Endodermal cell (in vitro differentiated cells): ENCODE results near the gene ZNF667. TPM values are rescaled to one million over a fixed set of nuclear protein-coding genes. Genes with fewer than 3 reads are reported as not detected.

Source experiments
- DNase-seq: peaks from one replicate; pipeline ENCODE4 v3.0.0-alpha.2; 2017
- H3K27ac ChIP-seq: 2 replicates; pipeline ENCODE4 v1.5.1; 2013; ENCODE audit warnings: mild to moderate bottlenecking, low read depth, low read length, moderate library complexity
- H3K27me3 ChIP-seq: 2 replicates; pipeline ENCODE4 v1.6.1; 2013; ENCODE audit warnings: mild to moderate bottlenecking, low read length, moderate library complexity; ENCODE audit not compliant: insufficient read depth, control insufficient read depth, poor library complexity, severe bottlenecking
- H3K36me3 ChIP-seq: 2 replicates; pipeline ENCODE4 v1.7.0; 2013; ENCODE audit warnings: mild to moderate bottlenecking, low read length, moderate library complexity; ENCODE audit not compliant: control insufficient read depth, insufficient read depth
- H3K4me1 ChIP-seq: one replicate; pipeline ENCODE4 v1.7.0; 2013; ENCODE audit warnings: low read length; ENCODE audit not compliant: control insufficient read depth, insufficient read depth
- H3K4me3 ChIP-seq: 2 replicates; pipeline ENCODE4 v1.5.1; 2013; ENCODE audit warnings: mild to moderate bottlenecking, low read length, moderate library complexity
- H3K9ac ChIP-seq: 2 replicates; pipeline ENCODE4 v1.6.1; 2013; ENCODE audit warnings: mild to moderate bottlenecking, low read length, moderate library complexity; ENCODE audit not compliant: poor library complexity, severe bottlenecking; ENCODE audit errors: extremely low read depth
- H3K9me3 ChIP-seq: 2 replicates; pipeline ENCODE4 v1.6.1; 2013; ENCODE audit warnings: mild to moderate bottlenecking, low read length, moderate library complexity; ENCODE audit not compliant: control insufficient read depth
- H3K27ac Mint-ChIP-seq: 2 replicates; pipeline ENCODE4 v1.8.0; 2020; ENCODE audit warnings: mixed read lengths
- H3K27me3 Mint-ChIP-seq: 2 replicates; pipeline ENCODE4 v1.8.0; 2021; ENCODE audit warnings: mild to moderate bottlenecking, mixed read lengths; ENCODE audit not compliant: insufficient read depth
- H3K36me3 Mint-ChIP-seq: 2 replicates; pipeline ENCODE4 v1.8.0; 2020; ENCODE audit warnings: low read depth, mixed read lengths
- H3K4me1 Mint-ChIP-seq: 2 replicates; pipeline ENCODE4 v1.8.0; 2020; ENCODE audit warnings: mixed read lengths
- H3K4me3 Mint-ChIP-seq: 2 replicates; pipeline ENCODE4 v1.8.0; 2020; ENCODE audit warnings: mild to moderate bottlenecking, moderate library complexity, mixed read lengths
- H3K9me3 Mint-ChIP-seq: 2 replicates; pipeline ENCODE4 v1.8.0; 2020; ENCODE audit warnings: mild to moderate bottlenecking, mixed read lengths
- CTCF ChIP-seq: fragments of 200-600 bp; sonication (generic); conservative IDR thresholded peaks from 2 replicates; pipeline ENCODE4 v1.5.0; 2021; ENCODE audit warnings: antibody characterized with exemption, mild to moderate bottlenecking
- WGBS, 2 experiments: methylation state at CpG; one replicate each; pipeline versions ENCODE4 v1.1.5 to v1.1.7; 2013; ENCODE audit warnings: missing lambda C conversion rate in 2 of 2, mixed read lengths in 1 of 2; ENCODE audit not compliant: insufficient coverage in 1 of 2, insufficient read length in 1 of 2; 5-methylcytosine and 5-hydroxymethylcytosine counted together
- total RNA-seq, 2 donors: library from RNA; stranded (reverse); fragmentation: NEBNext Ultra II Directional in 1 of 2; extraction: Animal tissue kit (Norgen Biotek cat#: 25700) in 1 of 2; gene quantifications; 2 replicates in 1 of 2; 3 replicates in 1 of 2; pipeline ENCODE4 v1.2.1, GENCODE V29; 2021

Gene ZNF667
- total RNA-seq, 2 donors from 2014 or later, result 0.07 to 10.7 TPM

- Mint-ChIP-seq H3K36me3 (no peaks in the 10 kb centered on the region), H3K9me3 (peaks cover 76% of the 10 kb centered on the region), H3K4me3 (no peak overlapping the region), H3K27me3 (no peaks in the 10 kb centered on the region), H3K27ac (no peak overlapping the region), H3K4me1 (no peaks in the 10 kb centered on the region)
- Histone ChIP-seq H3K36me3 (no peaks in the 10 kb centered on the region), H3K9ac (no peak overlapping the region), H3K27me3 (no peaks in the 10 kb centered on the region), H3K4me3 (peak overlapping the region; percentile 30), H3K27ac (no peak overlapping the region), H3K9me3 (peaks cover 83% of the 10 kb centered on the region), H3K4me1 (no peaks in the 10 kb centered on the region)
- 85 to 86% methylated on average over 5 of the region's 8 CpGs for WGBS, 2 experiments
- no peak for TF ChIP-seq CTCF
- DNase-seq, result no peak
Observed at GRCh38 chr19:56441206-56441792, 35.8 kb downstream of the ZNF667 start.

GRCh38 chr19:56423985-56424353, 53.2 kb downstream of the ZNF667 start:
- H3K36me3 Mint-ChIP-seq, result peaks cover 51% of the 10 kb centered on the region
- peaks cover 47% of the 10 kb centered on the region for H3K36me3 ChIP-seq

GRCh38 chr19:56423276-56423984, 53.7 kb downstream of the ZNF667 start:
- Histone ChIP-seq H3K4me1 (no peaks in the 10 kb centered on the region), H3K9me3 (peaks cover 100% of the 10 kb centered on the region), H3K27ac (no peak overlapping the region), H3K36me3 (peaks cover 47% of the 10 kb centered on the region), H3K27me3 (no peaks in the 10 kb centered on the region), H3K9ac (no peak overlapping the region), H3K4me3 (peak overlapping the region; percentile 50)
- peaks cover 56% of the 10 kb centered on the region for H3K36me3 Mint-ChIP-seq
- DNase-seq, result no peak
- 88 to 95% methylated on average over 5 of the region's 5 CpGs for WGBS, 2 experiments
- H3K27me3 Mint-ChIP-seq, result no peaks in the 10 kb centered on the region
- no peaks in the 10 kb centered on the region for H3K4me1 Mint-ChIP-seq
- H3K4me3 Mint-ChIP-seq, result no peak overlapping the region
- H3K9me3 Mint-ChIP-seq, result peaks cover 98% of the 10 kb centered on the region
- H3K27ac Mint-ChIP-seq, result no peak overlapping the region
- no peak for TF ChIP-seq CTCF

More at GRCh38 chr19:56423985-56424353, 53.2 kb downstream of the ZNF667 start:
- no peak for TF ChIP-seq CTCF
- Histone ChIP-seq H3K9ac (no peak overlapping the region), H3K4me3 (peak overlapping the region; percentile 50), H3K27ac (no peak overlapping the region), H3K4me1 (no peaks in the 10 kb centered on the region), H3K9me3 (peaks cover 98% of the 10 kb centered on the region), H3K27me3 (no peaks in the 10 kb centered on the region)
- H3K4me3 Mint-ChIP-seq, result no peak overlapping the region
- no peaks in the 10 kb centered on the region for H3K27me3 Mint-ChIP-seq
- H3K4me1 Mint-ChIP-seq, result no peaks in the 10 kb centered on the region
- H3K9me3 Mint-ChIP-seq, result peaks cover 95% of the 10 kb centered on the region
- DNase-seq, result no peak
- H3K27ac Mint-ChIP-seq, result no peak overlapping the region
- 89 to 100% methylated on average over 1 of the region's 1 CpG for WGBS, 2 experiments
